ENCODE results near the gene HIGD2B. TPM values are rescaled to one million over a fixed set of nuclear protein-coding genes. Genes with fewer than 3 reads are reported as not detected.
"Not testable (repeated sequence)": the region's sequence is repeated elsewhere in the genome, so short reads cannot be mapped to it uniquely, and the experiment has no call there.

Gene HIGD2B
- total and polyA plus RNA-seq, 9 of the 15 experiments (the other 6 are each of a cell fraction or from before 2014, with no cell fraction given), result 0.04 to 0.18 (median 0.14) TPM; not detected in 6

GRCh38 chr15:72670656-72671352 lies 15.2 kb downstream of the HIGD2B start:
- peak overlapping the region; percentile 81 for H2AFZ ChIP-seq (ENCODE audit: low read depth, low read length)
- TF ChIP-seq ZNF740 (CRISPR knock-in tag; IDR thresholded peaks at IDR 0.05) (0 out of 2 replicates have a peak, but pooled peaks have one; percentile 34), RAD21 (CRISPR knock-in tag; conservative IDR thresholded peaks at IDR 0.05 in 1 of 2, IDR thresholded peaks at IDR 0.05 in 1 of 2) (peak; percentile 20 to 34; a peak in 3 of 4 replicates), MNT (conservative IDR thresholded peaks at IDR 0.05) (0 out of 4 replicates have a peak, but pooled peaks of 1 of the 2 experiments have one; percentile 1), CTCF (IDR thresholded peaks at IDR 0.05 in 2 of 3, conservative IDR thresholded peaks at IDR 0.05 in 1 of 3; ENCODE audit: insufficient read depth in 2 of 3, low read depth in 1 of 3, low read length in 3 of 3) (peak; percentile 73 to 80 (median 78); a peak in 5 of 6 replicates), MTA3 (IDR thresholded peaks at IDR 0.05; ENCODE audit: borderline replicate concordance) (peak; percentile 42; the same call in 1 of the 2 replicates), XRCC5 (IDR thresholded peaks at IDR 0.05; ENCODE audit: low read depth, low read length) (peak; percentile 50; the same call in 1 of the 2 replicates), RCOR1 (IDR thresholded peaks at IDR 0.05; ENCODE audit: borderline replicate concordance in 1 of 2, low read depth in 2 of 2, low read length in 2 of 2) (0 out of 4 replicates have a peak, but pooled peaks of 1 of the 2 experiments have one; percentile 21), YY1 (IDR thresholded peaks at IDR 0.05; ENCODE audit: borderline replicate concordance in 1 of 3, control insufficient read depth in 1 of 3, extremely low read depth in 1 of 3, insufficient read depth in 3 of 3, insufficient read length in 1 of 3, insufficient replicate concordance in 2 of 3, low read depth in 1 of 3, low read length in 2 of 3) (peak in 1 of 3 experiments; percentile 18), ATF7 (IDR thresholded peaks at IDR 0.05) (0 out of 2 replicates have a peak, but pooled peaks have one; percentile 20), NRF1 (conservative IDR thresholded peaks at IDR 0.05 in 1 of 2, IDR thresholded peaks at IDR 0.05 in 1 of 2) (peak in 1 of 2 experiments; percentile 25; a peak in 1 of 4 replicates), PKNOX1 (IDR thresholded peaks at IDR 0.05) (0 out of 2 replicates have a peak, but pooled peaks have one; percentile 18)
- not testable (repeated sequence) for TF ChIP-seq ZNF740 (tag; IDR thresholded peaks at IDR 0.05)

More at GRCh38 chr15:72670656-72671352, 15.2 kb downstream of the HIGD2B start:
- H3K9me3 ChIP-seq (replicated peaks; ENCODE audit: control insufficient read depth, insufficient read depth, low read depth, low read length); H3K4me1 ChIP-seq (replicated peaks in 1 of 2; ENCODE audit: control insufficient read depth in 2 of 2, insufficient read depth in 2 of 2, low read length in 2 of 2); H3K36me3 ChIP-seq (ENCODE audit: control insufficient read depth, insufficient read depth, low read length); POLR2A ChIA-PET; H3K9me1 ChIP-seq (ENCODE audit: control insufficient read depth, insufficient read depth, low read length); H3K79me2 ChIP-seq (ENCODE audit: control insufficient read depth, insufficient read depth, low read length); H4K20me1 ChIP-seq (replicated peaks; ENCODE audit: control insufficient read depth, insufficient read depth, low read length); H3K4me3 ChIP-seq; H3K27ac ChIP-seq (ENCODE audit: extremely low read depth, low read depth, low read length); H3K9ac ChIP-seq (ENCODE audit: insufficient read depth in 1 of 2, low read depth in 2 of 2, low read length in 2 of 2); BruUV-seq (replicated peaks): not testable (repeated sequence)
- in situ Hi-C loops (cut with MboI), result loop anchor here (5.0 to 25.0 kb wide), 2 partner anchors 54 to 1391 kb away; no protein-coding TSS in a partner anchor
- CTCF ChIA-PET (ENCODE audit: low intra/inter-chr PET ratio), result interaction anchor here (0.6 kb wide), 1 partner anchor 378 kb away, joined by 3 read pairs; no protein-coding TSS in a partner anchor
- peak; percentile 78 for FAIRE-seq
- 0% methylated on average over 5 of the region's 8 CpGs for WGBS (ENCODE audit: insufficient coverage, low coverage, missing lambda C conversion rate)
- peaks cover 9 to 11% of the 10 kb centered on the region in 2 experiments; a peak in 3 of 5 replicates for H3K27me3 ChIP-seq (ENCODE audit: control insufficient read depth in 2 of 2, insufficient read depth in 2 of 2, low read length in 2 of 2)
- intact Hi-C loops (cut with micrococcal nuclease), result loop anchor here (10.0 kb wide), 1 partner anchor 66 kb away; no protein-coding TSS in a partner anchor
- peak; percentile 51 to 84 (median 62) for DNase-seq (ENCODE audit: extremely low read depth in 1 of 4, low spot score in 3 of 4)
- peak overlapping the region; percentile 66 for H3K4me2 ChIP-seq (ENCODE audit: insufficient read depth, low read length)
- peak; percentile 99 for ATAC-seq

Measured in K562 (cell line).